HepG2 (cell line): ENCODE results near the gene ZNF653. TPM values are rescaled to one million over a fixed set of nuclear protein-coding genes. Genes with fewer than 3 reads are reported as not detected.

Source experiments
- ATAC-seq: fragments of 200-7000 bp; cut with Tn5 transposase; 3 replicates; pipeline ENCODE4 v1.9.1; 2020; ENCODE audit warnings: mild to moderate bottlenecking, moderate library complexity
- BruUV-seq: library from RNA; stranded (reverse); fragments of 400-500 nt; replicated peaks from 2 replicates; lab custom pipeline; 2021; lab: Mats Ljungman, UMichigan
- CTCF ChIA-PET: fragments of 300-600 bp; formaldehyde crosslinking; extraction: SDS; loops from one replicate; lab custom pipeline; 2021; ENCODE audit warnings: low total read pairs, inconsistent platforms, low intra/inter-chr PET ratio; lab: Yijun Ruan, JAX
- POLR2A ChIA-PET: fragments of 350-600 bp; sonication (Branson Sonifier 250); formaldehyde crosslinking; loops from one replicate; lab custom pipeline; 2020; ENCODE audit warnings: antibody characterized with exemption, inconsistent platforms; lab: Yijun Ruan, JAX
- DNase-seq: peaks from one replicate; pipeline ENCODE4 v3.0.0-alpha.2; 2015; ENCODE audit warnings: low spot score
- FAIRE-seq: peaks from 3 replicates; lab custom pipeline; 2011; peaks lifted over from hg19 to GRCh38; lab: Jason Lieb, UNC
- H2AFZ ChIP-seq: one replicate; pipeline ENCODE4 v1.6.1; 2011; ENCODE audit warnings: low read length, inconsistent platforms
- H3K27ac ChIP-seq: fragments of 300-600 bp; 3 replicates; pipeline ENCODE4 v1.8.0; 2011; ENCODE audit warnings: mixed run types, mild to moderate bottlenecking, mixed read lengths, low read length, inconsistent platforms; ENCODE audit not compliant: insufficient read depth; ENCODE audit errors: extremely low read length
- H3K27me3 ChIP-seq, 2 experiments: fragments of 200-600 bp in 1 of 2; 2 replicates in 1 of 2; 3 replicates in 1 of 2; pipeline versions ENCODE4 v1.6.0 to v1.8.0; 2011; ENCODE audit warnings: low read length in 2 of 2, mild to moderate bottlenecking in 2 of 2, moderate library complexity in 2 of 2, inconsistent platforms in 1 of 2; ENCODE audit not compliant: insufficient read depth in 2 of 2, control insufficient read depth in 1 of 2
- H3K36me3 ChIP-seq, 2 experiments: fragments of 200-600 bp in 1 of 2; replicated peaks in 1 of 2; 2 replicates in 1 of 2; 3 replicates in 1 of 2; pipeline versions ENCODE4 v1.5.1 to v1.8.0; 2011; ENCODE audit warnings: low read length in 2 of 2, inconsistent platforms in 1 of 2; ENCODE audit not compliant: insufficient read depth in 2 of 2, control insufficient read depth in 1 of 2
- H3K4me1 ChIP-seq: 2 replicates; pipeline ENCODE4 v1.5.1; 2012; ENCODE audit warnings: low read length, inconsistent platforms; ENCODE audit not compliant: insufficient read depth
- H3K4me2 ChIP-seq: 2 replicates; pipeline ENCODE4 v1.6.0; 2011; ENCODE audit warnings: low read depth, low read length, inconsistent platforms
- H3K4me3 ChIP-seq, 3 experiments: fragments of 200-600 bp in 1 of 3; sonication (generic), shearing (Covaris generic) in 1 of 3; replicated peaks in 1 of 3; 2 replicates each; pipeline ENCODE4 v1.5.1; 2011 to 2016; ENCODE audit warnings: low read length in 3 of 3, inconsistent platforms in 2 of 3, low read depth in 2 of 3, mild to moderate bottlenecking in 2 of 3, control low read depth in 1 of 3, mixed read lengths in 1 of 3; ENCODE audit not compliant: insufficient read depth in 1 of 3
- H3K79me2 ChIP-seq: one replicate; pipeline ENCODE4 v1.6.1; 2011; ENCODE audit warnings: low read length, inconsistent platforms; ENCODE audit not compliant: insufficient read depth
- H3K9ac ChIP-seq: 2 replicates; pipeline ENCODE4 v1.6.0; 2011; ENCODE audit warnings: mild to moderate bottlenecking, low read depth, low read length, inconsistent platforms; ENCODE audit not compliant: insufficient read depth
- H3K9me3 ChIP-seq: 2 replicates; pipeline ENCODE4 v1.5.1; 2012; ENCODE audit warnings: mild to moderate bottlenecking, low read length
- H4K20me1 ChIP-seq: 2 replicates; pipeline ENCODE4 v1.6.0; 2011; ENCODE audit warnings: inconsistent platforms, mild to moderate bottlenecking, low read length, moderate library complexity; ENCODE audit not compliant: insufficient read depth
- CCAR2 ChIP-seq: fragments of 200-400 bp; formaldehyde crosslinking; optimal IDR thresholded peaks from 2 replicates; pipeline ENCODE3; 2018; ENCODE audit warnings: low read depth, mild to moderate bottlenecking, low read length, moderate library complexity
- CHD2 ChIP-seq: IDR thresholded peaks from 2 replicates; pipeline ENCODE4 v1.6.1; 2011; ENCODE audit warnings: low read depth, low read length, improper control_type of control experiment
- HNRNPLL ChIP-seq: fragments of 200-400 bp; formaldehyde crosslinking; IDR thresholded peaks from 2 replicates; pipeline ENCODE4 v1.6.1; 2017; ENCODE audit warnings: mild to moderate bottlenecking, low read depth, low read length; ENCODE audit not compliant: poor library complexity, severe bottlenecking
- IRF1 ChIP-seq: sonication (generic); formaldehyde crosslinking; IDR thresholded peaks from 2 replicates; pipeline ENCODE4 v1.4.0; 2020; ENCODE audit warnings: low read depth, mild to moderate bottlenecking, missing genetic modification reagents
- KLF11 ChIP-seq: IDR thresholded peaks from 2 replicates; pipeline ENCODE4 v1.6.1; 2016; ENCODE audit warnings: missing compliant biosample characterization
- KLF15 ChIP-seq: sonication (generic); formaldehyde crosslinking; IDR thresholded peaks from 2 replicates; pipeline ENCODE4 v1.8.1; 2023; ENCODE audit warnings: borderline replicate concordance, mild to moderate bottlenecking, inconsistent platforms, missing genetic modification reagents, mixed read lengths
- NFKB2 ChIP-seq: sonication (generic); formaldehyde crosslinking; IDR thresholded peaks from 2 replicates; pipeline ENCODE4 v1.4.0; 2020; ENCODE audit warnings: missing genetic modification reagents, borderline replicate concordance
- NONO ChIP-seq, 2 experiments: fragments of 450-650 bp in 1 of 2; sonication (generic) in 1 of 2; formaldehyde crosslinking in 1 of 2; IDR thresholded peaks in 1 of 2; conservative IDR thresholded peaks in 1 of 2; 2 replicates each; pipeline versions ENCODE4 v1.6.1 to v1.8.0; 2017 to 2022; ENCODE audit warnings: mild to moderate bottlenecking in 1 of 2, missing genetic modification reagents in 1 of 2, moderate library complexity in 1 of 2
- NPAS2 ChIP-seq: sonication (generic); formaldehyde crosslinking; IDR thresholded peaks from 2 replicates; pipeline ENCODE4 v1.8.0; 2022; ENCODE audit warnings: mild to moderate bottlenecking, missing genetic modification reagents, borderline replicate concordance
- REPIN1 ChIP-seq: sonication (generic); formaldehyde crosslinking; IDR thresholded peaks from 2 replicates; pipeline ENCODE4 v1.8.0; 2022; ENCODE audit warnings: missing genetic modification reagents, low read depth, mild to moderate bottlenecking, borderline replicate concordance
- SYNCRIP ChIP-seq: fragments of 200-400 bp; formaldehyde crosslinking; IDR thresholded peaks from 2 replicates; pipeline ENCODE4 v1.6.1; 2018; ENCODE audit warnings: mild to moderate bottlenecking, low read depth, low read length; ENCODE audit not compliant: insufficient read depth
- ZKSCAN1 ChIP-seq: fragments of 150-350 bp; IDR thresholded peaks from 2 replicates; pipeline ENCODE4 v1.6.1; 2014; ENCODE audit warnings: low read length
- ZNF281 ChIP-seq: sonication (generic); formaldehyde crosslinking; IDR thresholded peaks from 2 replicates; pipeline ENCODE4 v1.4.0; 2020; ENCODE audit warnings: missing genetic modification reagents, borderline replicate concordance
- ZNF639 ChIP-seq: conservative IDR thresholded peaks from 2 replicates; pipeline ENCODE4 v1.6.1; 2018; ENCODE audit warnings: missing genetic modification reagents
- ZSCAN21 ChIP-seq: sonication (generic); formaldehyde crosslinking; IDR thresholded peaks from 2 replicates; pipeline ENCODE4 v1.8.0; 2022; ENCODE audit warnings: mild to moderate bottlenecking, missing genetic modification reagents, moderate library complexity, borderline replicate concordance
- WGBS: methylation state at CpG from one replicate; pipeline ENCODE4 v1.1.6; 2017; ENCODE audit warnings: low lambda C conversion rate; 5-methylcytosine and 5-hydroxymethylcytosine counted together
- in situ Hi-C: cut with HindIII; loops from 2 replicates; pipeline ENCODE4 v1.10.0; 2017; ENCODE audit warnings: low pct_unique_long_range_greater_than_20kb; ENCODE audit not compliant: extremely low pct_ligation_motif_present
- intact Hi-C: fragments of 100-400 bp; cut with micrococcal nuclease; formaldehyde crosslinking; loops from one replicate; pipeline ENCODE4 v1.10.0; 2022; ENCODE audit not compliant: unreplicated experiment
- polyA plus RNA-seq, 8 experiments: library from polyadenylated mRNA; depleted of rRNA in 3 of 8; stranded (reverse) in 7 of 8; unstranded in 1 of 8; fragments of >200 nt; fragmentation: Illumina TruSeq in 4 of 8; extraction: Trizol in 4 of 8; gene quantifications; 2 replicates each; pipeline versions ENCODE4 v1.2.1 to v1.2.3, GENCODE V29; 2011 to 2016; ENCODE audit warnings: low read depth in 4 of 8, missing spikeins in 1 of 8, mixed read lengths in 1 of 8; ENCODE audit not compliant: insufficient read depth in 1 of 8
- total RNA-seq, 5 experiments: library from RNA; depleted of rRNA; stranded (reverse); fragments of >200 nt; fragmentation: Illumina TruSeq; extraction: Trizol; gene quantifications; 2 replicates each; pipeline ENCODE4 v1.2.3, GENCODE V29; 2016; ENCODE audit warnings: low read depth in 1 of 5

Gene ZNF653
- total and polyA plus RNA-seq, 2 of the 13 experiments (the other 11 are each of a cell fraction or from before 2014, with no cell fraction given) = 4.7 to 7.1 TPM

- Histone ChIP-seq H3K9me3 (no peaks in the 10 kb centered on the region), H3K4me1 (peaks cover 29% of the 10 kb centered on the region), H3K4me3 (peak overlapping the region; percentile 18 to 69 (median 47); a peak in 5 of 6 replicates), H3K4me2 (peak overlapping the region; percentile 73), H3K9ac (peak overlapping the region; percentile 40; the same call in 1 of the 2 replicates), H3K36me3 (no peaks in the 10 kb centered on the region), H3K27me3 (peaks cover 0 to 4% of the 10 kb centered on the region in 2 experiments; a peak in 1 of 5 replicates), H3K79me2 (no peaks in the 10 kb centered on the region), H3K27ac (no peak overlapping the region), H4K20me1 (no peaks in the 10 kb centered on the region), H2AFZ (peak overlapping the region; percentile 51)
- no TSS peak for BruUV-seq
- FAIRE-seq = peak; percentile 46
- intact Hi-C loops (loop anchor here (2.0 kb wide), 1 partner anchor 51 kb away; no protein-coding TSS in a partner anchor), in situ Hi-C loops (no loop called here)
- peak; percentile 72 for ATAC-seq
- WGBS = 28% methylated on average over 26 of the region's 54 CpGs
- CTCF ChIA-PET = interaction anchor here (1.4 kb wide), 1 partner anchor 52 kb away, joined by 6 read pairs; no protein-coding TSS in a partner anchor
- DNase-seq = peak; percentile 68
- POLR2A ChIA-PET = interaction anchor here (0.6 kb wide), 1 partner anchor 12 kb away, joined by 3 read pairs; no protein-coding TSS in a partner anchor
- TF ChIP-seq REPIN1 (CRISPR knock-in tag) = no peak
- peak; percentile 45; the same call in 1 of the 2 replicates for TF ChIP-seq ZNF281 (CRISPR knock-in tag)
- TF ChIP-seq SYNCRIP = no peak
- TF ChIP-seq NONO (IDR thresholded peaks at IDR 0.05) = no peak
- TF ChIP-seq NONO (CRISPR knock-in tag; conservative IDR thresholded peaks at IDR 0.05) = no peak; the same call in 1 of the 2 replicates
- no peak for TF ChIP-seq ZSCAN21 (CRISPR knock-in tag)
- TF ChIP-seq NPAS2 (CRISPR knock-in tag) = no peak
- no peak for TF ChIP-seq ZNF639 (CRISPR knock-in tag)
- TF ChIP-seq CHD2 = no peak
- TF ChIP-seq KLF15 (CRISPR knock-in tag) = no peak
- TF ChIP-seq NFKB2 (CRISPR knock-in tag) = peak; percentile 70; the same call in 1 of the 2 replicates
- no peak for TF ChIP-seq HNRNPLL
- no peak for TF ChIP-seq IRF1
- peak; percentile 41; the same call in 1 of the 2 replicates for TF ChIP-seq ZKSCAN1
- no peak for TF ChIP-seq KLF11 (CRISPR knock-in tag)
- no peak for TF ChIP-seq CCAR2
Measured at GRCh38 chr19:11535792-11536595, 30.4 kb upstream of the ZNF653 start.
